BE2C (cell line): Measurements from ENCODE around the gene TGM4.

Experiments
- DNase-seq: peaks from one replicate; pipeline ENCODE4 v3.0.0-alpha.2; 2020
- H3K27me3 ChIP-seq: fragments of 250-450 bp; sonication (Bioruptor Pico); 2 replicates; pipeline ENCODE4 v1.5.1; 2020; ENCODE audit warnings: mild to moderate bottlenecking
- H3K36me3 ChIP-seq: fragments of 250-450 bp; sonication (Bioruptor Pico); 2 replicates; pipeline ENCODE4 v1.5.1; 2020; ENCODE audit warnings: mild to moderate bottlenecking
- H3K4me1 ChIP-seq: fragments of 250-450 bp; sonication (Bioruptor Pico); 2 replicates; pipeline ENCODE4 v1.5.1; 2020
- H3K4me3 ChIP-seq: 2 replicates; pipeline ENCODE4 v1.5.1; 2011; ENCODE audit warnings: low read depth, low read length
- H3K9me3 ChIP-seq: fragments of 250-450 bp; sonication (Bioruptor Pico); 2 replicates; pipeline ENCODE4 v1.5.1; 2020
- TF ChIP-seq, protein P1 (sequence below): IDR thresholded peaks from 2 replicates; pipeline ENCODE4 v1.5.1; 2012; ENCODE audit warnings: mild to moderate bottlenecking, low read depth, low read length

TGM4 gene

DNA sequence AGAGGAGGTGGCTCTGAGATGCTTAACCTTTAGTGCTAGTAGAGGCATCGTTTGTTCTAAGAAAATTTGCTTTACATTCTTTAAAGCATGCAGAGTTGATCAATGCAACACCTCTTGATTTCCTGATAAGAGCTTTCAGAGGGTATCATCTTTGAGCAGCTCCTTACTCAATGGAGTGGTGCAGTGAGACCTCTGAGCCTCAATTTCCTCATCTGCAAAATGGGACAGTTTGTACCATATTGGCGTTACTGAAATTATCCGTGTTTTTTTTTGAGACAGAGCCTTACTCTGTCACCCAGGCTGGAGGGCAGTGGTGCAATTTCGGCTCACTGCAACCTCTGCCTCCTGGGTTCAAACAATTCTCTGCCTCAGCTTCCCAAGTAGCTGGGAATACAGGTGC is 14.3 kb upstream of the TGM4 start:
- H3K27me3 ChIP-seq: no peaks in the 10 kb centered on the region
- no peaks in the 10 kb centered on the region for H3K36me3 ChIP-seq
- no peak overlapping the region for H3K4me3 ChIP-seq
- no peaks in the 10 kb centered on the region for H3K9me3 ChIP-seq
- TF ChIP-seq, protein P1, sequence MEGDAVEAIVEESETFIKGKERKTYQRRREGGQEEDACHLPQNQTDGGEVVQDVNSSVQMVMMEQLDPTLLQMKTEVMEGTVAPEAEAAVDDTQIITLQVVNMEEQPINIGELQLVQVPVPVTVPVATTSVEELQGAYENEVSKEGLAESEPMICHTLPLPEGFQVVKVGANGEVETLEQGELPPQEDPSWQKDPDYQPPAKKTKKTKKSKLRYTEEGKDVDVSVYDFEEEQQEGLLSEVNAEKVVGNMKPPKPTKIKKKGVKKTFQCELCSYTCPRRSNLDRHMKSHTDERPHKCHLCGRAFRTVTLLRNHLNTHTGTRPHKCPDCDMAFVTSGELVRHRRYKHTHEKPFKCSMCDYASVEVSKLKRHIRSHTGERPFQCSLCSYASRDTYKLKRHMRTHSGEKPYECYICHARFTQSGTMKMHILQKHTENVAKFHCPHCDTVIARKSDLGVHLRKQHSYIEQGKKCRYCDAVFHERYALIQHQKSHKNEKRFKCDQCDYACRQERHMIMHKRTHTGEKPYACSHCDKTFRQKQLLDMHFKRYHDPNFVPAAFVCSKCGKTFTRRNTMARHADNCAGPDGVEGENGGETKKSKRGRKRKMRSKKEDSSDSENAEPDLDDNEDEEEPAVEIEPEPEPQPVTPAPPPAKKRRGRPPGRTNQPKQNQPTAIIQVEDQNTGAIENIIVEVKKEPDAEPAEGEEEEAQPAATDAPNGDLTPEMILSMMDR: no peak
- H3K4me1 ChIP-seq: no peaks in the 10 kb centered on the region
- DNase-seq: no peak

DNA sequence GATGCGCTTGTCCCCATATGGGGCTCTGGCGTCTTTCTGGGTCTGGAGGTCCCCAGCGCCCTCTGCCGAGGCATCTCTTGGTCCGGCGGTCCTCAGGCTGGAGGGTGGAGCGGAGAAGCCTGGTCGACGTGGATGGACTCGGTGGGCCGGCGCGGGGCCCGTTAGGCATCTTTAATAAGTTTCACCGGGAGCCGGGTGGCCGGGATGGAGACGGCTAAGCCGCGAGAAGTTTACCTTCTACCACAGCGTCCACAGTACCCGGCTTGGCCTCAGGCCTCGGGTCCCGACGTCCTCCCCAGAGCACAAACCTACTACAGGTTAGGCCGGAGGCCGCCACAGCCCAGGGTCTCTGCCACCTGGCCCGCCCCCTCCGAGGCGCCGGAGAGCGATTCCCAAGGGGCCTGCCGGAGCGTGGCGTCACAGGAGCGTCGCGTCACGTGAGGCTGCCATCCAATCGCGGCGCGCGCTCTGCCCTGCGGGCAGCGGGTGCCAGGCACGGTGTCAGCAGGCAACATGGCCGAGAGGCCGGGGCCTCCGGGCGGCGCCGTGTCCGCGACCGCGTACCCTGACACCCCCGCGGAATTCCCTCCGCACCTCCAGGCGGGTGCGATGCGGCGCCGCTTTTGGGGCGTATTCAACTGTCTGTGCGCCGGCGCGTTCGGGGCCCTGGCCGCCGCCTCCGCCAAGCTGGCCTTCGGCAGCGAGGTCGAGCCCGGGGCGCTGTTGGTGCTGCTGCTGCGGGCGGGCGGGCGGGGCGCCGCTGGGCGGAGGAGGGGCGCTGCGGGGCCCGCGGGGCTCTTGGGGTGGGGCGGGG is 12.8 kb upstream of the TGM4 start, which contains the start of gene TMEM42:
Gene TMEM42, plus strand, starts transcription at position 501 of the 814 bp plus-strand sequence. Its CDS starts 13 bp downstream, at position 514.
- Histone ChIP-seq H3K9me3 (no peaks in the 10 kb centered on the region), H3K27me3 (no peaks in the 10 kb centered on the region), H3K4me1 (no peaks in the 10 kb centered on the region), H3K36me3 (no peaks in the 10 kb centered on the region), H3K4me3 (peak within 1 kb of the TSS; percentile 65)
- peak; percentile 89 for DNase-seq
- TF ChIP-seq, protein P1: peak; percentile 29

DNA sequence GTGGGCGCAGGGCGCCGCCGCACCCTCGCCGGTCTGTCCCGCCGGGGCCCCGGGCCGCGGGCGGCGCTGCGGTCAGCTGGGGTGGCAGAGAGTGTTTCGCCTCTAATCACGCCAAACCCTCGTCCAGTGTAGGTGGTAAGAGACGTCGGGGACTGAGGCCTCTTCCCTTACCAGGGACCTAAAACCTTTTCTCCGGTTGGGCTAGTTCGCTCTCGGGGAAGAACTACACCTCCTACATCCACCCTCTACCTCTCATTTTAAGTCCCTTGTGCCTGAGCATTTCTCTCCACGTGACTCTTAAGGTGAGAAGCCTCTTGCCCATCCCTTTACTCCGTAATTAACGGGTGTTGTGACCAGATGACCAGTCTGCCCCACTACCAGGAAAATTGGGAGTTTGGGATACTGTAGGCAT is 12.2 kb upstream of the TGM4 start:
- no peak for DNase-seq
- no peaks in the 10 kb centered on the region for H3K4me1 ChIP-seq
- H3K36me3 ChIP-seq: no peaks in the 10 kb centered on the region
- H3K4me3 ChIP-seq: peak overlapping the region; percentile 65
- TF ChIP-seq, protein P1: no peak
- no peaks in the 10 kb centered on the region for H3K9me3 ChIP-seq
- H3K27me3 ChIP-seq: no peaks in the 10 kb centered on the region

GRCh38 chr3:44865272-44866035 is 9.0 kb upstream of the TGM4 start:
- Histone ChIP-seq H3K27me3 (no peaks in the 10 kb centered on the region), H3K4me1 (no peaks in the 10 kb centered on the region), H3K4me3 (no peak overlapping the region), H3K9me3 (no peaks in the 10 kb centered on the region), H3K36me3 (no peaks in the 10 kb centered on the region)
- TF ChIP-seq, protein P1: no peak
- peak; percentile 18 for DNase-seq

DNA sequence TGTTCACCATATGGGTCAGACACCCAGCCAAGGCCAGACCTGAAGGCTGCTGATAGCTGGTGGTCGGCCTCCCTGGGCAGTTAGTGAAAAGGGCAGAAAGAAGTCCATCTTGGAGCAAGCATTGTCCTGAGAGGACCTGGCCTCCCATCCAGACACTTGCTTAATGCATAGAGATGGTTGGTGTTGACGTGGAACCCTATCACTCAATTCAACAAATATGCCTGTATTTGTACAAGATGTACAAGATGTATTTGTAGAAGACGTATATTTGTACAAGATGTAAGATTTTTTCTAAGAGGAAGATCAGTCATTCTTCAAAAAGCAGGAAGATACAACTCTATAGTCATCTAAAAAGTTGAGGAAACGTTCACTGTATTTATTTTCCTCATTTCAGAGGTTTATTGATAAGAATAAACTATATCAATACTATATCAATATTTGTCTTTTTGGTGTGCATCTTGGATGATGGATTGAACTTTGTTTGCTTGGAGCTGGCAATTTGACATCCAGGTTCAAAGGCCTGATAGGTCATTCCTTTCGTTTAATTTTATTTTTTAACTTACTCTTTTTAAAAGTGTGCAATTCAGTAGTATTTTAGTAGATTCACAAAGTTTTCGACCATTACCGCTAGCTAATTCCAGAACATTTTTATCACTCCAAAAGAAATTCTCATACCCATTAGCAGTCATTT is 6.8 kb upstream of the TGM4 start:
- TF ChIP-seq, protein P1: no peak
- no peaks in the 10 kb centered on the region for H3K27me3 ChIP-seq
- H3K4me3 ChIP-seq: no peak overlapping the region
- no peaks in the 10 kb centered on the region for H3K36me3 ChIP-seq
- no peak for DNase-seq
- H3K9me3 ChIP-seq: no peaks in the 10 kb centered on the region
- H3K4me1 ChIP-seq: no peaks in the 10 kb centered on the region
